ENCODE data around the gene CAPN2.

Gene CAPN2

GRCh38 chr1:223714421-223714724 is 2.0 kb downstream of the CAPN2 start:
- H3K4me1 Mint-ChIP-seq: peaks cover 43% of the 10 kb centered on the region
- peaks cover 4% of the 10 kb centered on the region for H3K27me3 Mint-ChIP-seq (ENCODE audit: low read depth)
- no peak for TF ChIP-seq CTCF (IDR thresholded peaks at IDR 0.05; ENCODE audit: unreplicated experiment in 3 of 3)
- H3K9me3 Mint-ChIP-seq: no peaks in the 10 kb centered on the region
- H3K27ac Mint-ChIP-seq: peak overlapping the region in 2 of 3 experiments; percentile 84 to 85
- H3K4me3 Mint-ChIP-seq: peak overlapping the region; percentile 87 to 90 (median 89)
- H3K36me3 Mint-ChIP-seq (ENCODE audit: low read depth): peaks cover 14% of the 10 kb centered on the region

GRCh38 chr1:223714849-223715603 is 2.7 kb downstream of the CAPN2 start:
- peak overlapping the region; percentile 4 to 64 (median 7) for H3K27ac Mint-ChIP-seq
- peak overlapping the region; percentile 0 to 41 (median 30) for H3K4me3 Mint-ChIP-seq
- TF ChIP-seq CTCF (IDR thresholded peaks at IDR 0.05; ENCODE audit: unreplicated experiment in 3 of 3): no peak
- H3K27me3 Mint-ChIP-seq (ENCODE audit: low read depth): no peaks in the 10 kb centered on the region
- peaks cover 37% of the 10 kb centered on the region for H3K4me1 Mint-ChIP-seq
- peaks cover 20% of the 10 kb centered on the region for H3K36me3 Mint-ChIP-seq (ENCODE audit: low read depth)
- no peaks in the 10 kb centered on the region for H3K9me3 Mint-ChIP-seq

GRCh38 chr1:223715604-223716172 is 3.3 kb downstream of the CAPN2 start:
- H3K27ac Mint-ChIP-seq: peak overlapping the region; percentile 4 to 64 (median 7)
- no peak for TF ChIP-seq CTCF (IDR thresholded peaks at IDR 0.05; ENCODE audit: unreplicated experiment in 3 of 3)
- H3K36me3 Mint-ChIP-seq (ENCODE audit: low read depth): peaks cover 25% of the 10 kb centered on the region
- H3K27me3 Mint-ChIP-seq (ENCODE audit: low read depth): no peaks in the 10 kb centered on the region
- peak overlapping the region in 1 of 3 experiments; percentile 30 for H3K4me3 Mint-ChIP-seq
- peaks cover 39% of the 10 kb centered on the region for H3K4me1 Mint-ChIP-seq
- H3K9me3 Mint-ChIP-seq: no peaks in the 10 kb centered on the region

- Mint-ChIP-seq H3K4me3 (no peak overlapping the region), H3K4me1 (peaks cover 38% of the 10 kb centered on the region), H3K9me3 (no peaks in the 10 kb centered on the region), H3K27me3 (ENCODE audit: low read depth) (no peaks in the 10 kb centered on the region), H3K27ac (no peak overlapping the region), H3K36me3 (ENCODE audit: low read depth) (peaks cover 30% of the 10 kb centered on the region)
- TF ChIP-seq CTCF (IDR thresholded peaks at IDR 0.05; ENCODE audit: unreplicated experiment in 3 of 3): no peak
Measured at GRCh38 chr1:223716302-223716862, 4.0 kb downstream of the CAPN2 start.

- Mint-ChIP-seq H3K4me1 (peaks cover 38% of the 10 kb centered on the region), H3K9me3 (no peaks in the 10 kb centered on the region), H3K4me3 (no peak overlapping the region), H3K27me3 (ENCODE audit: low read depth) (no peaks in the 10 kb centered on the region), H3K27ac (peak overlapping the region in 1 of 3 experiments; percentile 2), H3K36me3 (ENCODE audit: low read depth) (peaks cover 36% of the 10 kb centered on the region)
- TF ChIP-seq CTCF (IDR thresholded peaks at IDR 0.05; ENCODE audit: unreplicated experiment in 3 of 3): no peak
Measured at GRCh38 chr1:223717123-223717522, 4.8 kb downstream of the CAPN2 start.
